GM19452 (cell line): Measurements from ENCODE around the gene GNB2.
"Not testable (repeated sequence)": the region's sequence is repeated elsewhere in the genome, so short reads cannot be mapped to it uniquely, and the experiment has no call there.

Experiments
- ATAC-seq: cut with Tn5 transposase; IDR thresholded peaks from one replicate; pipeline ENCODE4 v1.9.1; 2021; ENCODE audit not compliant: unreplicated experiment

The GNB2 gene

GRCh38 chr7:100662194-100662776 lies 11.3 kb upstream of the GNB2 start:
- not testable (repeated sequence) for ATAC-seq

GRCh38 chr7:100665168-100665726 lies 8.3 kb upstream of the GNB2 start:
- no peak for ATAC-seq

- ATAC-seq: no peak
These were observed 6.0 kb upstream of the GNB2 start for GRCh38 chr7:100667331-100668068.

GRCh38 chr7:100668069-100668449 lies 5.5 kb upstream of the GNB2 start:
- no peak for ATAC-seq

GRCh38 chr7:100669106-100669505 lies 4.4 kb upstream of the GNB2 start:
- not testable (repeated sequence) for ATAC-seq

- no peak for ATAC-seq
These were observed 3.5 kb upstream of the GNB2 start for GRCh38 chr7:100670074-100670473.

GRCh38 chr7:100671353-100672327 lies 1.9 kb upstream of the GNB2 start:
- no peak for ATAC-seq

GRCh38 chr7:100673942-100674410 lies 436 bp downstream of the GNB2 start:
- ATAC-seq: no peak

GRCh38 chr7:100674411-100675104 lies 1.0 kb downstream of the GNB2 start:
- no peak for ATAC-seq

- no peak for ATAC-seq
These were observed 1.5 kb downstream of the GNB2 start for GRCh38 chr7:100675105-100675451.

GRCh38 chr7:100675581-100676350 lies 2.2 kb downstream of the GNB2 start:
- peak; percentile 34 for ATAC-seq

- ATAC-seq: no peak
These were observed 3.2 kb downstream of the GNB2 start for GRCh38 chr7:100676501-100677306.

- no peak for ATAC-seq
These were observed 4.0 kb downstream of the GNB2 start for GRCh38 chr7:100677308-100678267.

GRCh38 chr7:100678291-100678984 lies 4.9 kb downstream of the GNB2 start:
- ATAC-seq: no peak

GRCh38 chr7:100679129-100679926 lies 5.8 kb downstream of the GNB2 start:
- no peak for ATAC-seq

- ATAC-seq: no peak
These were observed 6.5 kb downstream of the GNB2 start for GRCh38 chr7:100679927-100680575.
